Liver (tissue), 3 donors: ENCODE data around the gene MAPKAPK3.

Experiments used
- CTCF ChIP-seq: fragments of 150-350 bp; IDR thresholded peaks from 2 replicates; pipeline ENCODE4 v1.5.1; 2017; ENCODE audit warnings: improper control_type of control experiment, low read depth, low read length; ENCODE audit not compliant: missing input control
- MAX ChIP-seq: IDR thresholded peaks from 2 replicates; pipeline ENCODE4 v1.6.1; 2016; ENCODE audit warnings: antibody characterized with exemption
- RAD21 ChIP-seq, 2 donors: IDR thresholded peaks; 2 replicates each; pipeline ENCODE4 v1.6.1; 2016; ENCODE audit warnings: antibody characterized with exemption in 2 of 2, mild to moderate bottlenecking in 2 of 2
- donor health status: healthy.
- donor health status: healthy.

- TF ChIP-seq CTCF (no peak), RAD21 (IDR thresholded peaks at IDR 0.05) (no peak), MAX (no peak)
Measured at GRCh38 chr3:50591196-50591741, 25.7 kb upstream of the MAPKAPK3 start.
